HepG2 (cell line): Measurements from ENCODE around the gene CCDC77. TPM values are rescaled to one million over a fixed set of nuclear protein-coding genes. Genes with fewer than 3 reads are reported as not detected.
A peak's percentile ranks its signal among the peaks of the same experiment; 100 is the strongest.

Experiments used
- ATAC-seq: fragments of 200-7000 bp; cut with Tn5 transposase; 3 replicates; pipeline ENCODE4 v1.9.1; 2020; ENCODE audit warnings: mild to moderate bottlenecking, moderate library complexity
- BruUV-seq: library from RNA; stranded (reverse); fragments of 400-500 nt; replicated peaks from 2 replicates; lab custom pipeline; 2021; lab: Mats Ljungman, UMichigan
- CTCF ChIA-PET: fragments of 300-600 bp; formaldehyde crosslinking; extraction: SDS; loops from one replicate; lab custom pipeline; 2021; ENCODE audit warnings: low total read pairs, inconsistent platforms, low intra/inter-chr PET ratio; lab: Yijun Ruan, JAX
- POLR2A ChIA-PET: fragments of 350-600 bp; sonication (Branson Sonifier 250); formaldehyde crosslinking; loops from one replicate; lab custom pipeline; 2020; ENCODE audit warnings: antibody characterized with exemption, inconsistent platforms; lab: Yijun Ruan, JAX
- DNase-seq: peaks from one replicate; pipeline ENCODE4 v3.0.0-alpha.2; 2015; ENCODE audit warnings: low spot score
- FAIRE-seq: peaks from 3 replicates; lab custom pipeline; 2011; peaks lifted over from hg19 to GRCh38; lab: Jason Lieb, UNC
- H2AFZ ChIP-seq: one replicate; pipeline ENCODE4 v1.6.1; 2011; ENCODE audit warnings: low read length, inconsistent platforms
- H3K27ac ChIP-seq: fragments of 300-600 bp; 3 replicates; pipeline ENCODE4 v1.8.0; 2011; ENCODE audit warnings: mixed run types, mild to moderate bottlenecking, mixed read lengths, low read length, inconsistent platforms; ENCODE audit not compliant: insufficient read depth; ENCODE audit errors: extremely low read length
- H3K27me3 ChIP-seq, 2 experiments: fragments of 200-600 bp in 1 of 2; 2 replicates in 1 of 2; 3 replicates in 1 of 2; pipeline versions ENCODE4 v1.6.0 to v1.8.0; 2011; ENCODE audit warnings: low read length in 2 of 2, mild to moderate bottlenecking in 2 of 2, moderate library complexity in 2 of 2, inconsistent platforms in 1 of 2; ENCODE audit not compliant: insufficient read depth in 2 of 2, control insufficient read depth in 1 of 2
- H3K36me3 ChIP-seq, 2 experiments: fragments of 200-600 bp in 1 of 2; replicated peaks in 1 of 2; 2 replicates in 1 of 2; 3 replicates in 1 of 2; pipeline versions ENCODE4 v1.5.1 to v1.8.0; 2011; ENCODE audit warnings: low read length in 2 of 2, inconsistent platforms in 1 of 2; ENCODE audit not compliant: insufficient read depth in 2 of 2, control insufficient read depth in 1 of 2
- H3K4me1 ChIP-seq: 2 replicates; pipeline ENCODE4 v1.5.1; 2012; ENCODE audit warnings: low read length, inconsistent platforms; ENCODE audit not compliant: insufficient read depth
- H3K4me2 ChIP-seq: 2 replicates; pipeline ENCODE4 v1.6.0; 2011; ENCODE audit warnings: low read depth, low read length, inconsistent platforms
- H3K4me3 ChIP-seq, 3 experiments: fragments of 200-600 bp in 1 of 3; sonication (generic), shearing (Covaris generic) in 1 of 3; replicated peaks in 1 of 3; 2 replicates each; pipeline ENCODE4 v1.5.1; 2011 to 2016; ENCODE audit warnings: low read length in 3 of 3, inconsistent platforms in 2 of 3, low read depth in 2 of 3, mild to moderate bottlenecking in 2 of 3, control low read depth in 1 of 3, mixed read lengths in 1 of 3; ENCODE audit not compliant: insufficient read depth in 1 of 3
- H3K79me2 ChIP-seq: one replicate; pipeline ENCODE4 v1.6.1; 2011; ENCODE audit warnings: low read length, inconsistent platforms; ENCODE audit not compliant: insufficient read depth
- H3K9ac ChIP-seq: 2 replicates; pipeline ENCODE4 v1.6.0; 2011; ENCODE audit warnings: mild to moderate bottlenecking, low read depth, low read length, inconsistent platforms; ENCODE audit not compliant: insufficient read depth
- H3K9me3 ChIP-seq: 2 replicates; pipeline ENCODE4 v1.5.1; 2012; ENCODE audit warnings: mild to moderate bottlenecking, low read length
- H4K20me1 ChIP-seq: 2 replicates; pipeline ENCODE4 v1.6.0; 2011; ENCODE audit warnings: inconsistent platforms, mild to moderate bottlenecking, low read length, moderate library complexity; ENCODE audit not compliant: insufficient read depth
- ARID5B ChIP-seq: IDR thresholded peaks from 2 replicates; pipeline ENCODE4 v1.4.0; 2020; ENCODE audit warnings: mild to moderate bottlenecking, missing genetic modification reagents
- CC2D1A ChIP-seq: sonication (generic); formaldehyde crosslinking; IDR thresholded peaks from 2 replicates; pipeline ENCODE4 v1.8.1; 2023; ENCODE audit warnings: mild to moderate bottlenecking, missing genetic modification reagents
- CENPT ChIP-seq: sonication (generic); formaldehyde crosslinking; IDR thresholded peaks from 2 replicates; pipeline ENCODE4 v1.8.0; 2022; ENCODE audit warnings: low read depth, mild to moderate bottlenecking, moderate library complexity, missing genetic modification reagents
- GABPB1 ChIP-seq: IDR thresholded peaks from 2 replicates; pipeline ENCODE4 v1.6.1; 2016; ENCODE audit warnings: mild to moderate bottlenecking, missing genetic modification reagents, moderate library complexity, missing compliant biosample characterization
- MBD4 ChIP-seq: IDR thresholded peaks from 2 replicates; pipeline ENCODE4 v1.6.1; 2012; ENCODE audit warnings: low read length, inconsistent platforms, borderline replicate concordance
- SOX5 ChIP-seq: IDR thresholded peaks from 2 replicates; pipeline ENCODE4 v1.6.1; 2016; ENCODE audit warnings: borderline replicate concordance
- SP2 ChIP-seq: sonication (generic); formaldehyde crosslinking; IDR thresholded peaks from 2 replicates; pipeline ENCODE4 v1.5.1; 2020; ENCODE audit warnings: mild to moderate bottlenecking, missing genetic modification reagents
- SRSF1 ChIP-seq: fragments of 200-400 bp; formaldehyde crosslinking; optimal IDR thresholded peaks from 2 replicates; pipeline ENCODE3; 2017; ENCODE audit warnings: mild to moderate bottlenecking, low read depth, low read length, moderate library complexity
- ZBTB38 ChIP-seq: sonication (generic); formaldehyde crosslinking; IDR thresholded peaks from 2 replicates; pipeline ENCODE4 v1.5.1; 2020; ENCODE audit warnings: mild to moderate bottlenecking, missing genetic modification reagents
- ZFYVE20 ChIP-seq: sonication (generic); formaldehyde crosslinking; IDR thresholded peaks from 2 replicates; pipeline ENCODE4 v1.8.0; 2023; ENCODE audit warnings: low read depth, mild to moderate bottlenecking, moderate library complexity, missing genetic modification reagents, borderline replicate concordance
- ZNF326 ChIP-seq: sonication (generic); formaldehyde crosslinking; IDR thresholded peaks from 2 replicates; pipeline ENCODE4 v1.4.0; 2020; ENCODE audit warnings: missing genetic modification reagents, borderline replicate concordance
- ZNF784 ChIP-seq: sonication (generic); formaldehyde crosslinking; IDR thresholded peaks from 2 replicates; pipeline ENCODE4 v1.5.1; 2020; ENCODE audit warnings: missing genetic modification reagents, mild to moderate bottlenecking, borderline replicate concordance
- WGBS: methylation state at CpG from one replicate; pipeline ENCODE4 v1.1.6; 2017; ENCODE audit warnings: low lambda C conversion rate; 5-methylcytosine and 5-hydroxymethylcytosine counted together
- in situ Hi-C: cut with HindIII; loops from 2 replicates; pipeline ENCODE4 v1.10.0; 2017; ENCODE audit warnings: low pct_unique_long_range_greater_than_20kb; ENCODE audit not compliant: extremely low pct_ligation_motif_present
- intact Hi-C: fragments of 100-400 bp; cut with micrococcal nuclease; formaldehyde crosslinking; loops from one replicate; pipeline ENCODE4 v1.10.0; 2022; ENCODE audit not compliant: unreplicated experiment
- polyA plus RNA-seq, 8 experiments: library from polyadenylated mRNA; depleted of rRNA in 3 of 8; stranded (reverse) in 7 of 8; unstranded in 1 of 8; fragments of >200 nt; fragmentation: Illumina TruSeq in 4 of 8; extraction: Trizol in 4 of 8; gene quantifications; 2 replicates each; pipeline versions ENCODE4 v1.2.1 to v1.2.3, GENCODE V29; 2011 to 2016; ENCODE audit warnings: low read depth in 4 of 8, missing spikeins in 1 of 8, mixed read lengths in 1 of 8; ENCODE audit not compliant: insufficient read depth in 1 of 8
- total RNA-seq, 5 experiments: library from RNA; depleted of rRNA; stranded (reverse); fragments of >200 nt; fragmentation: Illumina TruSeq; extraction: Trizol; gene quantifications; 2 replicates each; pipeline ENCODE4 v1.2.3, GENCODE V29; 2016; ENCODE audit warnings: low read depth in 1 of 5
- TF ChIP-seq, protein P1 (sequence below): sonication (generic); formaldehyde crosslinking; IDR thresholded peaks from 2 replicates; pipeline ENCODE4 v1.5.1; 2020; ENCODE audit warnings: mild to moderate bottlenecking, missing genetic modification reagents, moderate library complexity

The CCDC77 gene
- total and polyA plus RNA-seq, 2 of the 13 experiments (the other 11 are each of a cell fraction or from before 2014, with no cell fraction given) = 6.4 to 16.4 TPM

GRCh38 chr12:460261-461230 is 59.1 kb downstream of the CCDC77 start:
- intact Hi-C loops = no loop called here
- BruUV-seq = no TSS peak
- DNase-seq = no peak
- peak; percentile 58 for ATAC-seq
- Histone ChIP-seq H2AFZ (no peak overlapping the region), H3K27me3 (peaks cover 4 to 38% of the 10 kb centered on the region in 2 experiments), H3K79me2 (no peaks in the 10 kb centered on the region), H3K4me3 (peak overlapping the region; percentile 26 to 71 (median 64); a peak in 4 of 6 replicates), H3K9ac (peak overlapping the region; percentile 11; the same call in 1 of the 2 replicates), H4K20me1 (no peaks in the 10 kb centered on the region), H3K36me3 (no peaks in the 10 kb centered on the region), H3K9me3 (no peaks in the 10 kb centered on the region), H3K4me2 (peak overlapping the region; percentile 58), H3K27ac (no peak overlapping the region), H3K4me1 (peaks cover 27% of the 10 kb centered on the region)
- POLR2A ChIA-PET = no interaction called here
- no peak for FAIRE-seq
- WGBS = 21% methylated on average over 19 of the region's 109 CpGs
- in situ Hi-C loops = no loop called here
- CTCF ChIA-PET = no interaction called here
- TF ChIP-seq ZFYVE20 (CRISPR knock-in tag) (no peak), CENPT (no peak), ZNF784 (CRISPR knock-in tag) (no peak), ARID5B (CRISPR knock-in tag) (no peak), SP2 (CRISPR knock-in tag) (no peak), SOX5 (CRISPR knock-in tag) (no peak), ZBTB38 (CRISPR knock-in tag) (no peak), MBD4 (no peak), CC2D1A (no peak), GABPB1 (CRISPR knock-in tag) (peak; percentile 27; the same call in 1 of the 2 replicates), ZNF326 (CRISPR knock-in tag) (no peak), SRSF1 (peak; percentile 34)
- TF ChIP-seq, protein P1, sequence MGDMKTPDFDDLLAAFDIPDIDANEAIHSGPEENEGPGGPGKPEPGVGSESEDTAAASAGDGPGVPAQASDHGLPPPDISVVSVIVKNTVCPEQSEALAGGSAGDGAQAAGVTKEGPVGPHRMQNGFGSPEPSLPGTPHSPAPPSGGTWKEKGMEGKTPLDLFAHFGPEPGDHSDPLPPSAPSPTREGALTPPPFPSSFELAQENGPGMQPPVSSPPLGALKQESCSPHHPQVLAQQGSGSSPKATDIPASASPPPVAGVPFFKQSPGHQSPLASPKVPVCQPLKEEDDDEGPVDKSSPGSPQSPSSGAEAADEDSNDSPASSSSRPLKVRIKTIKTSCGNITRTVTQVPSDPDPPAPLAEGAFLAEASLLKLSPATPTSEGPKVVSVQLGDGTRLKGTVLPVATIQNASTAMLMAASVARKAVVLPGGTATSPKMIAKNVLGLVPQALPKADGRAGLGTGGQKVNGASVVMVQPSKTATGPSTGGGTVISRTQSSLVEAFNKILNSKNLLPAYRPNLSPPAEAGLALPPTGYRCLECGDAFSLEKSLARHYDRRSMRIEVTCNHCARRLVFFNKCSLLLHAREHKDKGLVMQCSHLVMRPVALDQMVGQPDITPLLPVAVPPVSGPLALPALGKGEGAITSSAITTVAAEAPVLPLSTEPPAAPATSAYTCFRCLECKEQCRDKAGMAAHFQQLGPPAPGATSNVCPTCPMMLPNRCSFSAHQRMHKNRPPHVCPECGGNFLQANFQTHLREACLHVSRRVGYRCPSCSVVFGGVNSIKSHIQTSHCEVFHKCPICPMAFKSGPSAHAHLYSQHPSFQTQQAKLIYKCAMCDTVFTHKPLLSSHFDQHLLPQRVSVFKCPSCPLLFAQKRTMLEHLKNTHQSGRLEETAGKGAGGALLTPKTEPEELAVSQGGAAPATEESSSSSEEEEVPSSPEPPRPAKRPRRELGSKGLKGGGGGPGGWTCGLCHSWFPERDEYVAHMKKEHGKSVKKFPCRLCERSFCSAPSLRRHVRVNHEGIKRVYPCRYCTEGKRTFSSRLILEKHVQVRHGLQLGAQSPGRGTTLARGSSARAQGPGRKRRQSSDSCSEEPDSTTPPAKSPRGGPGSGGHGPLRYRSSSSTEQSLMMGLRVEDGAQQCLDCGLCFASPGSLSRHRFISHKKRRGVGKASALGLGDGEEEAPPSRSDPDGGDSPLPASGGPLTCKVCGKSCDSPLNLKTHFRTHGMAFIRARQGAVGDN (CRISPR knock-in tag) = peak; percentile 23; the same call in 1 of the 2 replicates
